Stimulated activated CD8-positive, alpha-beta memory T cell treated with anti-CD3 and anti-CD28 coated beads, Interleukin-15, amount 100 ng/mL, for 4 hours (primary cell): Measurements from ENCODE around the gene ZNF202.

ENCODE experiments used
- DNase-seq, 2 donors: peaks; one replicate each; pipeline ENCODE4 v3.0.0-alpha.2; 2020; ENCODE audit warnings: low read depth in 2 of 2

ZNF202 gene

DNA sequence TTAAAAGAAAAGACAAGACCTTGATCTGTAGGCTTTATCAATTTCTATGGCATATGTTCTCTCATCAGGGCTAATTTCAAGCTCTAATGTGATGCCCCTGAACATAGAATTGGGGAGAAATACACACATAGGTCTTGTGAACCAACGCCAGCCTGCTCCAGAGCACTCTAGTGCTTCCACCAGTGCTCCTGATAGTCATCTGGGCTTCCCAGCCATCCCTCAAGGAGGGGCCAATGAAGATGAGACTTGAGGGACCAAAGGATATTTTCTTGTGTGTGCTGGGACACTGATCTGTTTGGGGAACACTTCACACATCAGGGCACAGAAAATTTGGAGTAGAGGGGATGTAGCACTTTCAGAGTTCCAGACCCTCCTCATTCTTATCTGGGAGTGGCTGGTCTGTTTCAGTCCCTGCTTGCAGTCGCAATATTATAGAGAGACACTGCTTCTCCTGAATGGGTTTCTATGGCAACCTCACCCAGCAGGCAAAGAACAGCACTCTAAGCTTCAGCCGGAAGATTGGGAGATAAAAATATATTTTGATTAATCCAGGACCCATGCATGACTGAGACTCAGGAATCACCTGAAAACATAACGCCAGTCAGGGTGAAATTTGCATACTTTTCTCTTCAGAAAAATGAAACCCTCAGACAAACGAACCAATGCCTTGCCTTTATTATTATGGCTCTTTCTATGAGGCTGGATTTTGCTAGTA is 58.6 kb downstream of the ZNF202 start:
- no peak for DNase-seq

DNA sequence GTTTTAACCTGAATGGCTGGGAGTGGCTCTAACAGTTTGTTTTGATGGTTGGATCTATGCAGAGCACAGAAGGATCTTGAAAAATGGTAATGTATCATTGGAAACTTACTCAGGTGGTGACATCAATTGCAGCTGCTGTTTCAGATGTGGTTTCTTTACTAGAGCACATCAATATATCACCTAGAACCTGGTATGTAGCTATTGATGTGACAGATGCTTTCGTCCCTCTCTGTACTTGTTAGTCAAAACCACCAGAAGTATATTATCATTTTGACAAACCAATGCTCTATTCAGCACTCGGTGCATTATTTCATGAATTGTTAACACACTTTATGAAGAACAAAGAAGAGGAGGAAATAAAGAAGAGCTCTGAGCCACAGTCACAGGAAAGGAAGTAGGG is 60.4 kb downstream of the ZNF202 start:
- DNase-seq, result no peak

DNA sequence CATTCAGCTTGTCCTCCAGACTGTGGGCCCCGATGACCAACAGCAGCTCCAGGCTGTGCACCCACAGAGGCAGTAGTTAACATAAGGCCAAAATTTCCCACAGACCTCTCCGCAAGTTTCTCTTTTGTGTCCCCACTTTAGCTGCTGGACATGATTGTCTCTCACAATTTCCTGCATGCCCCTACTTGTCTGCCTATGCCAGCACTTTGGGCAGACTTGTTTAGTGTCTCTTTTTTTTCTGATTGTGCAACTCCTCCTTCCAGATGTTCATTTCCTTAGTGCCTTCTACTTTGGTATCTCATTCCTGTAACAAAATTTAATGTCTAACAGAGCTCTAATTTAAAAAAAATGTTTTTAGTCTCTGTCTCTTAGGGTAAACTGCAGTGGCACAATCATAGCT is 63.2 kb downstream of the ZNF202 start:
- no peak for DNase-seq

DNA sequence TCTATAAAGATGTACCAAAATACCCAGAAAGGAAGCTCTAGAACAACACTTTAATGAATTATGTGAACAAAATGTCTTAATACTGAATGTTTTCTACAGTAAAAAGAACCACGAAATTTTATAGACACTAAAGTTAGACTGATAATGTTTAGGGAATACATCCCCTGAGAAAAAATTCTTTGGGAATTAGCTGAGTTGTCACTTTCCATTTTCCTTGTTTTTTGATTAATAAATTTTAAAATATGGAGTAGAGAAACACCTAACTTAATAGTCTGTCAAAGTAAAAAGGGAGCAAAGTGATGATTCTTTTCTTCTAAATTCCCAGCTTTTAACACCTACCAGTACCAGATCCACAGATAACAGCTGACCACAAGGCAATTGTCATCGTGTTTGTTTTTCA is 64.0 kb downstream of the ZNF202 start:
- no peak for DNase-seq

DNA sequence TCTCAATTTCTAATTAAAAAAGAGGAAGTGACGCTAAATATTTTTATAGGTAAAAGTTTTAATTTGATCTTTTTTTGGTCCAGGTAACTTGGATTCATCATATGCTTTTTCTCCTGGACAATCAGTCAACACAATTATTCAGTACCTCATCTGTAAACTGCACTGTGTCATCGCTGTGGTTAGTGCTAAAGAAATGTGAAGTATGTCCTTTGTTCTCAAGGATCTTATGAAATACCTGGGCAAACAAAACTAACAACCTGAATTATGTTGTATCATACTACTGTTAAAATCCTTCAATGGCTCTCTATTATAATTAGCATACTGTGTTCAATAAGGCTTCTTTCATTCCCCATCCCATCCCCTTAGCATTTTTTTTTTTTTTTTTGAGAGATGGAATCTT is 67.2 kb downstream of the ZNF202 start:
- no peak for DNase-seq
